HG02885 (cell line): ENCODE results near the gene EPB41L4A.

ENCODE experiments used
- ATAC-seq: cut with Tn5 transposase; IDR thresholded peaks from one replicate; pipeline ENCODE4 v1.9.1; 2021; ENCODE audit warnings: mild to moderate bottlenecking; ENCODE audit not compliant: unreplicated experiment, poor library complexity

The EPB41L4A gene

GRCh38 chr5:112186401-112186990, 232.6 kb downstream of the EPB41L4A start:
- ATAC-seq: no peak

GRCh38 chr5:112183874-112184273, 235.2 kb downstream of the EPB41L4A start:
- ATAC-seq: no peak

- no peak for ATAC-seq
Observed at GRCh38 chr5:112183103-112183711, 235.9 kb downstream of the EPB41L4A start.

- ATAC-seq: no peak
Observed at GRCh38 chr5:112179290-112179689, 239.8 kb downstream of the EPB41L4A start.

GRCh38 chr5:112174959-112175594, 244.0 kb downstream of the EPB41L4A start:
- peak; percentile 91 for ATAC-seq

GRCh38 chr5:112165897-112166737, 253.0 kb downstream of the EPB41L4A start:
- no peak for ATAC-seq

GRCh38 chr5:112165399-112165798, 253.7 kb downstream of the EPB41L4A start:
- ATAC-seq: no peak

GRCh38 chr5:112163435-112163834, 255.6 kb downstream of the EPB41L4A start:
- ATAC-seq: no peak

- no peak for ATAC-seq
Observed at GRCh38 chr5:112161392-112161748, 257.7 kb downstream of the EPB41L4A start.

GRCh38 chr5:112160652-112161391, 258.3 kb downstream of the EPB41L4A start:
- peak; percentile 96 for ATAC-seq

GRCh38 chr5:112159435-112159834, 259.6 kb downstream of the EPB41L4A start:
- ATAC-seq: no peak

- no peak for ATAC-seq
Observed at GRCh38 chr5:112156211-112156610, 262.9 kb downstream of the EPB41L4A start.

- ATAC-seq: no peak
Observed at GRCh38 chr5:112154940-112155686, 264.0 kb downstream of the EPB41L4A start.

- no peak for ATAC-seq
Observed at GRCh38 chr5:112149727-112150126, 269.4 kb downstream of the EPB41L4A start.

- ATAC-seq: peak; percentile 61
Observed at GRCh38 chr5:112146323-112147226, 272.5 kb downstream of the EPB41L4A start.

GRCh38 chr5:112143690-112144089, 275.4 kb downstream of the EPB41L4A start:
- no peak for ATAC-seq

- peak; percentile 53 for ATAC-seq
Observed at GRCh38 chr5:112142769-112143270, 276.3 kb downstream of the EPB41L4A start.

GRCh38 chr5:112141582-112141981, 277.5 kb downstream of the EPB41L4A start:
- ATAC-seq: no peak
